Measurements from ENCODE around the gene VAMP4. TPM values are rescaled to one million over a fixed set of nuclear protein-coding genes. Genes with fewer than 3 reads are reported as not detected.

Gene VAMP4
- total and polyA plus RNA-seq, 10 of the 15 experiments (the other 5 are each of a cell fraction or from before 2014, with no cell fraction given), result 0.90 to 7.9 (median 4.3) TPM

- no peak for TF ChIP-seq TARDBP (IDR thresholded peaks at IDR 0.05; ENCODE audit: borderline replicate concordance)
- no peak for TF ChIP-seq ZZZ3 (IDR thresholded peaks at IDR 0.05; ENCODE audit: control insufficient read depth, insufficient read length, low read depth)
- TF ChIP-seq ZNF687 (IDR thresholded peaks at IDR 0.05), result no peak
- TF ChIP-seq SP1 (IDR thresholded peaks at IDR 0.05; ENCODE audit: low read depth, low read length), result no peak
- TF ChIP-seq IRF4 (IDR thresholded peaks at IDR 0.05; ENCODE audit: low read depth, low read length), result no peak
- no peak for TF ChIP-seq CHD4 (IDR thresholded peaks at IDR 0.05)
Observed at GRCh38 chr1:171654201-171654941, 87.5 kb downstream of the VAMP4 start (continued).

- Histone ChIP-seq H4K20me1 (ENCODE audit: control insufficient read depth, insufficient read depth) (no peaks in the 10 kb centered on the region), H3K27me3 (replicated peaks in 1 of 2; ENCODE audit: control insufficient read depth in 2 of 2, insufficient read depth in 2 of 2, low read length in 1 of 2) (peaks cover 0 to 3% of the 10 kb centered on the region in 2 experiments; a peak in 1 of 4 replicates), H3K4me1 (ENCODE audit: control insufficient read depth, insufficient read depth, low read length) (no peaks in the 10 kb centered on the region), H3K9ac (ENCODE audit: control insufficient read depth, insufficient read depth, low read length) (no peak overlapping the region), H3K27ac (ENCODE audit: control insufficient read depth, insufficient read depth) (no peak overlapping the region), H3K4me3 (no peak overlapping the region), H3K9me3 (replicated peaks; ENCODE audit: control insufficient read depth, insufficient read depth, low read length) (no peaks in the 10 kb centered on the region), H3K36me3 (ENCODE audit: control insufficient read depth in 2 of 2, insufficient read depth in 2 of 2, low read length in 1 of 2) (no peaks in the 10 kb centered on the region), H3K4me2 (ENCODE audit: control insufficient read depth, insufficient read depth) (no peak overlapping the region), H2AFZ (ENCODE audit: control insufficient read depth, low read depth, low read length) (no peak overlapping the region), H3K79me2 (ENCODE audit: control insufficient read depth, insufficient read depth, low read length) (no peaks in the 10 kb centered on the region)
- ChIA-PET SMC1A (ENCODE audit: uncharacterized antibody, unreplicated experiment) (interaction anchor here (0.9 to 4.2 kb wide), 5 partner anchors 9 to 87 kb away, joined by 3 to 32 read pairs (median 5); no protein-coding TSS in a partner anchor), CTCF (interaction anchor here (0.8 to 7.3 kb wide), 11 partner anchors 9 to 341 kb away, joined by 3 to 68 read pairs (median 6); partner anchors contain the start of gene VAMP4), POLR2A (interaction anchor here (1.0 kb wide), 1 partner anchor 57 kb away, joined by 4 read pairs; no protein-coding TSS in a partner anchor), RAD21 (ENCODE audit: unreplicated experiment) (interaction anchor here (0.7 to 3.9 kb wide), 4 partner anchors 9 to 87 kb away, joined by 3 to 19 read pairs (median 6); no protein-coding TSS in a partner anchor)
- ATAC-seq (no peak), DNase-seq (ENCODE audit: low read depth, low spot score) (no peak), FAIRE-seq (no peak)
- 100% methylated on average over 1 of the region's 1 CpG for WGBS (ENCODE audit: insufficient coverage, insufficient replicate concordance, low lambda C conversion rate, missing lambda C conversion rate)
- intact Hi-C loops (cut with micrococcal nuclease; ENCODE audit: unreplicated experiment), result loop anchor here (2.0 kb wide), 1 partner anchor 331 kb away; no protein-coding TSS in a partner anchor
- BruUV-seq (replicated peaks), result no TSS peak
- in situ Hi-C loops (cut with MboI), result no loop called here
- TF ChIP-seq MEF2B (IDR thresholded peaks at IDR 0.05; ENCODE audit: partially characterized antibody, poor library complexity, severe bottlenecking) (no peak), SUZ12 (IDR thresholded peaks at IDR 0.05; ENCODE audit: unreplicated experiment) (no peak), FOXM1 (IDR thresholded peaks at IDR 0.05; ENCODE audit: low read depth, low read length) (no peak), HDGF (IDR thresholded peaks at IDR 0.05) (no peak), ESRRA (IDR thresholded peaks at IDR 0.05; ENCODE audit: low read length) (no peak), PBX3 (IDR thresholded peaks at IDR 0.05; ENCODE audit: insufficient replicate concordance, low read depth, low read length) (no peak), ZBTB33 (IDR thresholded peaks at IDR 0.05) (no peak), PAX5 (IDR thresholded peaks at IDR 0.05; ENCODE audit: borderline replicate concordance, low read depth, low read length) (no peak), TARDBP (IDR thresholded peaks at IDR 0.05; ENCODE audit: borderline replicate concordance) (no peak), SUPT20H (IDR thresholded peaks at IDR 0.05; ENCODE audit: borderline replicate concordance, control insufficient read depth, low read depth, low read length) (no peak)
Observed at GRCh38 chr1:171653796-171654195, 88.1 kb downstream of the VAMP4 start.
